LHCN-M2 (cell line): ENCODE data around the gene CSN3. TPM values are rescaled to one million over a fixed set of nuclear protein-coding genes. Genes with fewer than 3 reads are reported as not detected.
"Not testable (repeated sequence)": the region's sequence is repeated elsewhere in the genome, so short reads cannot be mapped to it uniquely, and the experiment has no call there.

Experiments
- DNase-seq: peaks from one replicate; pipeline ENCODE4 v3.0.0-alpha.2; 2012; ENCODE audit warnings: low read depth
- polyA plus RNA-seq: library from polyadenylated mRNA; unstranded; fragments of >200 nt; gene quantifications from one replicate; pipeline ENCODE4 v1.2.1, GENCODE V29; 2012; ENCODE audit warnings: missing spikeins
- total RNA-seq: library from RNA; depleted of rRNA; stranded (reverse); fragments of >200 nt; gene quantifications from 2 replicates; pipeline ENCODE4 v1.2.3, GENCODE V29; 2014; rRNA removed

The CSN3 gene
- total RNA-seq: not detected in 2 replicates
- not detected for polyA plus RNA-seq

GRCh38 chr4:70242297-70242696 is at the start of gene CSN3:
Gene CSN3, plus strand, starts transcription at chr4:70242597. Its CDS starts 2,223 bp downstream, at chr4:70244820.
- not testable (repeated sequence) for DNase-seq

- DNase-seq: no peak
These were observed 49.5 kb upstream of the CSN3 start for GRCh38 chr4:70192895-70193294.

- DNase-seq: no peak
These were observed 47.0 kb upstream of the CSN3 start, which contains the start of gene ODAM for GRCh38 chr4:70195425-70195824. Gene ODAM, plus strand, starts transcription at chr4:70195725. Its CDS starts 819 bp downstream, at chr4:70196544.

GRCh38 chr4:70196857-70197256 is 45.5 kb upstream of the CSN3 start:
- no peak for DNase-seq

- DNase-seq: no peak
These were observed 44.6 kb upstream of the CSN3 start for GRCh38 chr4:70197842-70198241.

- DNase-seq: no peak
These were observed 38.8 kb upstream of the CSN3 start for GRCh38 chr4:70203601-70204000.

GRCh38 chr4:70212752-70213151 is 29.6 kb upstream of the CSN3 start:
- not testable (repeated sequence) for DNase-seq

GRCh38 chr4:70216109-70216508 is 26.3 kb upstream of the CSN3 start:
- not testable (repeated sequence) for DNase-seq

- not testable (repeated sequence) for DNase-seq
These were observed 25.8 kb upstream of the CSN3 start for GRCh38 chr4:70216550-70216949.

- DNase-seq: not testable (repeated sequence)
These were observed 21.0 kb upstream of the CSN3 start for GRCh38 chr4:70221389-70221788.

GRCh38 chr4:70221818-70222217 is 20.6 kb upstream of the CSN3 start:
- not testable (repeated sequence) for DNase-seq

- no peak for DNase-seq
These were observed 16.6 kb upstream of the CSN3 start, which contains the start of gene FDCSP for GRCh38 chr4:70225824-70226223. Gene FDCSP, plus strand, starts transcription at chr4:70226124. Its CDS starts 5,071 bp downstream, at chr4:70231195.

- no peak for DNase-seq
These were observed 6.3 kb upstream of the CSN3 start for GRCh38 chr4:70236125-70236524.

- no peak for DNase-seq
These were observed 3.1 kb upstream of the CSN3 start for GRCh38 chr4:70239131-70239883.

- DNase-seq: no peak
These were observed 2.4 kb upstream of the CSN3 start for GRCh38 chr4:70239884-70240591.

- no peak for DNase-seq
These were observed 694 bp downstream of the CSN3 start for GRCh38 chr4:70243091-70243490.

- DNase-seq: no peak
These were observed 9.0 kb downstream of the CSN3 start for GRCh38 chr4:70251250-70251944.

GRCh38 chr4:70251945-70252277 is 9.5 kb downstream of the CSN3 start:
- no peak for DNase-seq

- no peak for DNase-seq
These were observed 27.3 kb downstream of the CSN3 start for GRCh38 chr4:70269674-70270073.

GRCh38 chr4:70277121-70277520 is 34.7 kb downstream of the CSN3 start:
- no peak for DNase-seq

GRCh38 chr4:70280567-70280966 is 38.2 kb downstream of the CSN3 start:
- DNase-seq: no peak

- DNase-seq: no peak
These were observed 46.3 kb downstream of the CSN3 start for GRCh38 chr4:70288651-70289050.
